HepG2 (cell line): Measurements from ENCODE around the gene RARS2. TPM values are rescaled to one million over a fixed set of nuclear protein-coding genes. Genes with fewer than 3 reads are reported as not detected.

Experiments used
- ATF1 ChIP-seq: IDR thresholded peaks from 2 replicates; pipeline ENCODE4 v1.6.1; 2016; ENCODE audit warnings: mild to moderate bottlenecking, control low read depth
- CHCHD3 ChIP-seq: sonication (generic); formaldehyde crosslinking; IDR thresholded peaks from 2 replicates; pipeline ENCODE4 v1.8.0; 2022; ENCODE audit warnings: mild to moderate bottlenecking, missing genetic modification reagents, moderate library complexity
- CHD2 ChIP-seq: IDR thresholded peaks from 2 replicates; pipeline ENCODE4 v1.6.1; 2011; ENCODE audit warnings: low read depth, low read length, improper control_type of control experiment
- HDAC2 ChIP-seq: sonication (generic); formaldehyde crosslinking; IDR thresholded peaks from 2 replicates; pipeline ENCODE4 v1.4.0; 2020; ENCODE audit warnings: missing genetic modification reagents
- HNRNPL ChIP-seq: fragments of 200-400 bp; formaldehyde crosslinking; IDR thresholded peaks from 2 replicates; pipeline ENCODE4 v1.6.1; 2017; ENCODE audit warnings: mild to moderate bottlenecking, low read depth, low read length
- LRRFIP1 ChIP-seq: sonication (generic); formaldehyde crosslinking; conservative IDR thresholded peaks from 2 replicates; pipeline ENCODE4 v1.4.0; 2020; ENCODE audit warnings: missing genetic modification reagents
- MTA3 ChIP-seq: sonication (generic); formaldehyde crosslinking; IDR thresholded peaks from 2 replicates; pipeline ENCODE4 v1.4.0; 2020; ENCODE audit warnings: missing genetic modification reagents
- MZF1 ChIP-seq: sonication (generic); formaldehyde crosslinking; IDR thresholded peaks from 2 replicates; pipeline ENCODE4 v1.8.1; 2023; ENCODE audit warnings: mild to moderate bottlenecking, missing genetic modification reagents, borderline replicate concordance
- NFE2L1 ChIP-seq: sonication (generic); formaldehyde crosslinking; IDR thresholded peaks from 2 replicates; pipeline ENCODE4 v1.4.0; 2020; ENCODE audit warnings: missing genetic modification reagents, mild to moderate bottlenecking, borderline replicate concordance
- NFKBIZ ChIP-seq: IDR thresholded peaks from 2 replicates; pipeline ENCODE4 v1.6.1; 2018; ENCODE audit warnings: missing genetic modification reagents, missing compliant biosample characterization
- PHF21A ChIP-seq: sonication (generic); formaldehyde crosslinking; IDR thresholded peaks from 2 replicates; pipeline ENCODE4 v1.5.0; 2020; ENCODE audit warnings: mild to moderate bottlenecking, missing genetic modification reagents
- PRMT3 ChIP-seq: sonication (generic); formaldehyde crosslinking; IDR thresholded peaks from 2 replicates; pipeline ENCODE4 v1.8.1; 2022; ENCODE audit warnings: low read depth, mild to moderate bottlenecking, moderate library complexity, missing genetic modification reagents, borderline replicate concordance
- RFXANK ChIP-seq: IDR thresholded peaks from 2 replicates; pipeline ENCODE4 v1.6.1; 2016
- SAP130 ChIP-seq: IDR thresholded peaks from 2 replicates; pipeline ENCODE4 v1.6.1; 2016; ENCODE audit warnings: low read depth
- SOX5 ChIP-seq: IDR thresholded peaks from 2 replicates; pipeline ENCODE4 v1.6.1; 2016; ENCODE audit warnings: borderline replicate concordance
- TARDBP ChIP-seq: sonication (generic); formaldehyde crosslinking; IDR thresholded peaks from 2 replicates; pipeline ENCODE4 v1.8.0; 2022; ENCODE audit warnings: mild to moderate bottlenecking, missing genetic modification reagents
- THAP11 ChIP-seq: IDR thresholded peaks from 2 replicates; pipeline ENCODE4 v1.6.1; 2016; ENCODE audit warnings: missing biosample characterization, missing genetic modification reagents
- TIGD3 ChIP-seq: sonication (generic); formaldehyde crosslinking; IDR thresholded peaks from 2 replicates; pipeline ENCODE4 v1.5.1; 2020; ENCODE audit warnings: mild to moderate bottlenecking, missing genetic modification reagents, borderline replicate concordance
- TOE1 ChIP-seq: sonication (generic); formaldehyde crosslinking; IDR thresholded peaks from 2 replicates; pipeline ENCODE4 v1.4.0; 2020; ENCODE audit warnings: mild to moderate bottlenecking, missing genetic modification reagents
- ZFP90 ChIP-seq: sonication (generic); formaldehyde crosslinking; IDR thresholded peaks from 2 replicates; pipeline ENCODE4 v1.8.0; 2022; ENCODE audit warnings: missing genetic modification reagents, mild to moderate bottlenecking, inconsistent platforms, borderline replicate concordance
- ZNF20 ChIP-seq: sonication (generic); formaldehyde crosslinking; IDR thresholded peaks from 2 replicates; pipeline ENCODE4 v1.4.0; 2020; ENCODE audit warnings: mild to moderate bottlenecking, moderate library complexity, missing genetic modification reagents
- ZNF274 ChIP-seq: sonication (generic); formaldehyde crosslinking; IDR thresholded peaks from 2 replicates; pipeline ENCODE4 v1.5.1; 2020; ENCODE audit warnings: mild to moderate bottlenecking, missing genetic modification reagents
- ZNF589 ChIP-seq: sonication (generic); formaldehyde crosslinking; conservative IDR thresholded peaks from 2 replicates; pipeline ENCODE4 v1.8.0; 2022; ENCODE audit warnings: mild to moderate bottlenecking, moderate library complexity, missing genetic modification reagents
- ZNF607 ChIP-seq: sonication (generic); formaldehyde crosslinking; IDR thresholded peaks from 2 replicates; pipeline ENCODE4 v1.5.1; 2020; ENCODE audit warnings: missing genetic modification reagents, mild to moderate bottlenecking, borderline replicate concordance
- ZNF724P ChIP-seq: sonication (generic); formaldehyde crosslinking; IDR thresholded peaks from 2 replicates; pipeline ENCODE4 v1.8.0; 2022; ENCODE audit warnings: missing genetic modification reagents, borderline replicate concordance
- ZNF747 ChIP-seq: sonication (generic); formaldehyde crosslinking; IDR thresholded peaks from 2 replicates; pipeline ENCODE4 v1.8.1; 2023; ENCODE audit warnings: missing genetic modification reagents, mild to moderate bottlenecking, borderline replicate concordance
- ZSCAN12 ChIP-seq: sonication (generic); formaldehyde crosslinking; IDR thresholded peaks from 2 replicates; pipeline ENCODE4 v1.9.0; 2021; ENCODE audit warnings: mild to moderate bottlenecking, missing genetic modification reagents
- ZSCAN20 ChIP-seq: sonication (generic); formaldehyde crosslinking; IDR thresholded peaks from 2 replicates; pipeline ENCODE4 v1.4.0; 2020; ENCODE audit warnings: missing genetic modification reagents, mild to moderate bottlenecking, borderline replicate concordance
- ZSCAN9 ChIP-seq: IDR thresholded peaks from 2 replicates; pipeline ENCODE4 v1.6.1; 2016; ENCODE audit warnings: borderline replicate concordance
- polyA plus RNA-seq, 8 experiments: library from polyadenylated mRNA; depleted of rRNA in 3 of 8; stranded (reverse) in 7 of 8; unstranded in 1 of 8; fragments of >200 nt; fragmentation: Illumina TruSeq in 4 of 8; extraction: Trizol in 4 of 8; gene quantifications; 2 replicates each; pipeline versions ENCODE4 v1.2.1 to v1.2.3, GENCODE V29; 2011 to 2016; ENCODE audit warnings: low read depth in 4 of 8, missing spikeins in 1 of 8, mixed read lengths in 1 of 8; ENCODE audit not compliant: insufficient read depth in 1 of 8
- total RNA-seq, 5 experiments: library from RNA; depleted of rRNA; stranded (reverse); fragments of >200 nt; fragmentation: Illumina TruSeq; extraction: Trizol; gene quantifications; 2 replicates each; pipeline ENCODE4 v1.2.3, GENCODE V29; 2016; ENCODE audit warnings: low read depth in 1 of 5

Gene RARS2
- total and polyA plus RNA-seq, 2 of the 13 experiments (the other 11 are each of a cell fraction or from before 2014, with no cell fraction given), result 23.4 to 80.1 TPM

GRCh38 chr6:87589693-87590416, at the start of gene RARS2, which contains the start of gene ORC3 (continued):
- peak; percentile 47; the same call in 1 of the 2 replicates for TF ChIP-seq PRMT3 (CRISPR knock-in tag)
- peak; percentile 61; the same call in 1 of the 2 replicates for TF ChIP-seq NFKBIZ
- no peak for TF ChIP-seq ZNF589 (CRISPR knock-in tag)
- TF ChIP-seq THAP11 (CRISPR knock-in tag), result peak; percentile 93
- peak; percentile 92 for TF ChIP-seq HDAC2
- TF ChIP-seq ZNF607, result no peak; the same call in 1 of the 2 replicates
- TF ChIP-seq ZNF747, result 0 out of 2 replicates have a peak, but pooled peaks have one; percentile 10
- no peak for TF ChIP-seq ZSCAN20 (CRISPR knock-in tag)
- 0 out of 2 replicates have a peak, but pooled peaks have one; percentile 44 for TF ChIP-seq HNRNPL
- TF ChIP-seq ATF1 (CRISPR knock-in tag), result peak; percentile 68
- TF ChIP-seq TARDBP (CRISPR knock-in tag), result peak; percentile 36; the same call in 1 of the 2 replicates
- TF ChIP-seq ZSCAN9, result 0 out of 2 replicates have a peak, but pooled peaks have one; percentile 16
- TF ChIP-seq ZSCAN12 (CRISPR knock-in tag), result 0 out of 2 replicates have a peak, but pooled peaks have one; percentile 69
- TF ChIP-seq ZFP90, result peak; percentile 87; the same call in 1 of the 2 replicates
- TF ChIP-seq RFXANK, result 0 out of 2 replicates have a peak, but pooled peaks have one; percentile 82
- TF ChIP-seq ZNF724P, result peak; percentile 73; the same call in 1 of the 2 replicates
- TF ChIP-seq SOX5, result peak; percentile 58
- TF ChIP-seq CHCHD3 (CRISPR knock-in tag), result no peak
- TF ChIP-seq MTA3 (CRISPR knock-in tag), result no peak
- TF ChIP-seq SAP130 (CRISPR knock-in tag), result peak; percentile 99
- no peak for TF ChIP-seq LRRFIP1 (CRISPR knock-in tag)
- no peak for TF ChIP-seq ZNF20 (CRISPR knock-in tag)
- TF ChIP-seq TIGD3 (CRISPR knock-in tag), result no peak
- TF ChIP-seq MZF1, result no peak
- no peak; the same call in 1 of the 2 replicates for TF ChIP-seq ZNF274 (CRISPR knock-in tag)
- TF ChIP-seq TOE1 (CRISPR knock-in tag), result peak; percentile 52; the same call in 1 of the 2 replicates
- peak; percentile 69; the same call in 1 of the 2 replicates for TF ChIP-seq CHD2
- TF ChIP-seq NFE2L1 (CRISPR knock-in tag), result no peak
- TF ChIP-seq PHF21A (CRISPR knock-in tag), result 0 out of 2 replicates have a peak, but pooled peaks have one; percentile 14
